NCI-H1436 treated with DMSO at 0.1 percent for 48 hours (cell line): ENCODE results near the gene BCL3.

Source experiments
- DNase-seq: peaks from one replicate; lab custom pipeline; 2025; lab: John Stamatoyannopoulos, UW

Gene BCL3

DNA sequence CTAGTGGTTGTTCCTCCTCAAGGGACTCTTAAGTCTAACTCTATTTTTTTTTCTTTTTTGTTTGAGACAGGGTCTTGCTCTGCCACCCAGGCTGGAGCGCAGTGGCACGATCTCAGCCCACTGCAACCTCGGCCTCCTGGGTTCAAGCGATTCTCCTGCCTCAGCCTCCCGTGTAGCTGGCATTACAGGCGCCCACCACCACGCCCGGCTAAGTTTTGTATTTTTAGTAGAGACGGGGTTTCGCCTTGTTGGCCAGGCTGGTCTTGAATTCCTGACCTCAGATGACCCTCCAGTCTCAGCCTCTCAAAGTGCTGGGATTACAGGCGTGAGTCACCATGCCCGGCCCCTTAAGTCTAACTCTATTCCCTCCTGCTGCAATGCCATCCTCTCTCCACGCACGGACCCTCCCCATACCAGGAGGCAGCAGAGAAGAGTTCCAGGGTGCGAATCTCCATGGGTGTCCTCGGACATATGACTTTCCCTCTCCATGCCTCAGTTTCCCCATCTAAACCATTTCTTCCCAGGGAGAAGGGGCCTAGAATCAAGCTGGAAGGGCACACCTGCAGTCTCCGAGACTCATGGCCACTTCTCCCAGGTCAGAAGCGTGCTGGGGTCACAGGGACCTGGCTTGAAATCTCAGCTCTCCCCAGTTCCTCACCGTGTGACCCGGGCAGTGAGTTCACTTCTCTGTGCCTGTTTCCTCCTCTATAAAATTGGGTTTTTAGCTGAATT, 6.0 kb upstream of the BCL3 start:
- no peak for DNase-seq

DNA sequence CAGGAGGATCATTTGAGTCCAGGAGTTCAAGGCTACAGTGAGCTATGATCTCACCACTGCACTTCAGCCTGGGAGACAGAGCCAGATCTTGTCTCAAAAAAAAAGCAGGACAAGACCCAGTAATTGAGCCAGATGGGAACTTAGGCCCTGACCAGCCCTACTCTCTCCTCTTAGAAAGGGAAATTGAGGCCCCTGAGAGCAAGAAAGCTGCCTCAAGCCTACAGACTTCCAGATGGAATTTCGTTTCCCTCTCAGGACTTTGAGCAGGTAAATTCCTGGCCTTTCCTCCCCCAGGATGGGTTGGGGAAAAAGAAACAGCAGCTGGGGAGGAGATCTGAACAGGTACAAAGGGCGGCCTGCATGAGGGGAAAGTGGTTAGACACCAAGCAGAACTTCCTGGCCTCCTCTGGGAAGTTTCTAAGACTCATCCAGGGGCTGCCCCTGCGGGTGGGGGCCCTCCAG, 3.6 kb upstream of the BCL3 start:
- DNase-seq, result no peak

DNA sequence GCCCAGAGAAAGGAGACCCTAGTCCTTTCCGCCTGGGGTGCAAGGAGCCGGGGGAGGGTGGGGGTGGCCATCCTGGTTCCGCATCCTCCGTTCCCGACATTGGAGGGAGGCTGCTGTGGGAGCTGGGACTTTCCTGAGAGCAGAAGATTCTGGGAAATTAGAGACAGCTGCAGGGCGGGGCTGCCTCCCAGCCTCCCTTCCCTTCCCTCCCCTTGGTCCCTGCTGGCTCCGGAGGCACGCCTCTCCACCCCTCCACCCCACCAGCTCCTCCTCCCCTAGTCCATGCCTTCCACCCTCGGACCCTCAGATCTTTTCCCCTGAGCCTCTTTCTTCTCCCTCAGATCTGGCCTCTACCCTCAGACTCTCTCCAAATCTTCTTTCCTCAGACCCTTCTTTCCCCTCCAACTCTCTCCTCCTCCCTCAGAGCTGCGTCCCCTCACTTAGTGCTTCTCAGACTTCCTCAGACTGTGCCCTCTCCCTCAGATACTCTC, 3.1 kb upstream of the BCL3 start:
- no peak for DNase-seq

DNA sequence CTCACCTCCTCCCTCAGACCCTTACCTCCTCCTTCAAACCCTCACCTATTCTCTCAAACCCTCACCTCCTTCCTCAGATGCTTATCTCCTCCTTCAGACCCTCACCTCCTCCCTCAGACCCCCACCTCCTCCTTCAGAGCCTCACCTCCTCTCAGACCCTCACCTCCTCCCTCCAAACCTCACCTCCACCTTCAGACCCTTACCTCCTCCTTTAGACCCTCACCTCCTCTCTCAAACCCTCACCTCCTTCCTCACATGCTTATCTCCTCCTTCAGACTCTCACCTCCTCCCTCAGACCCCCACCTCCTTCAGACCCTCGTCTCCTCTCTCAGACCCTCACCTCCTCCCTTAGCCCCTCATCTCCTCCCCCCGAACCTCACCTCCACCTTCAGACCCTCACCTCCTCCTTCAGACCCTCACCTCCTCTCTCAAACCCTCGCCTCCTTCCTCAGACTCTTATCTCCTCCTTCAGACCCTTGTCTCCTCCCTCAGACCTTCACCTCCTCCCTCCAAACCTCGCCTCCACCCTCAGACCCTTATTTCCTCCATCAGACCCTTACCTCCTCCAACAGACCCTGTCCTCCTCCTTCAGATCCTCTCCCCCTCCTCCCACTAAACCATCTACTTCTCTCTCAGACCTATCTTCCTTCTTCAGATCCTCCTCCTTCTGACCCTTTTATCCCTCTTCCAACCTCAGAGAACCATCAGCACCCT, 2.5 kb upstream of the BCL3 start:
- DNase-seq, result no peak

DNA sequence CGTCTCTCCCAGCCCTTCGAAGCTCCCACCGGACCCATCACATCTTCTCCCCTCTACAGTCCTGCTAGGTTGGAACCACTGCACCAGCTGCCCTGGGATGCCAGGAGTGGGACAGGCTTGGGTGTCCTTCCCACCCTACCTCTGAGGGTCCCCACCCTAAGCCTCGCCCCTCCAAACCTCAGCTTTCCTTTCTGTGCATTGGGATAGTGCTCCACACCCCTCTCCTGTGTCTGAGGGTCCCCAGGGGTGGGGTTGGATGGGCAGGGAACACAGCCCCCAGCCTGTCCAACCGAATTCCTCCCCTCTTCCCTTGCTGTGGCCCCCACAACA, 1.9 kb upstream of the BCL3 start:
- DNase-seq, result no peak

DNA sequence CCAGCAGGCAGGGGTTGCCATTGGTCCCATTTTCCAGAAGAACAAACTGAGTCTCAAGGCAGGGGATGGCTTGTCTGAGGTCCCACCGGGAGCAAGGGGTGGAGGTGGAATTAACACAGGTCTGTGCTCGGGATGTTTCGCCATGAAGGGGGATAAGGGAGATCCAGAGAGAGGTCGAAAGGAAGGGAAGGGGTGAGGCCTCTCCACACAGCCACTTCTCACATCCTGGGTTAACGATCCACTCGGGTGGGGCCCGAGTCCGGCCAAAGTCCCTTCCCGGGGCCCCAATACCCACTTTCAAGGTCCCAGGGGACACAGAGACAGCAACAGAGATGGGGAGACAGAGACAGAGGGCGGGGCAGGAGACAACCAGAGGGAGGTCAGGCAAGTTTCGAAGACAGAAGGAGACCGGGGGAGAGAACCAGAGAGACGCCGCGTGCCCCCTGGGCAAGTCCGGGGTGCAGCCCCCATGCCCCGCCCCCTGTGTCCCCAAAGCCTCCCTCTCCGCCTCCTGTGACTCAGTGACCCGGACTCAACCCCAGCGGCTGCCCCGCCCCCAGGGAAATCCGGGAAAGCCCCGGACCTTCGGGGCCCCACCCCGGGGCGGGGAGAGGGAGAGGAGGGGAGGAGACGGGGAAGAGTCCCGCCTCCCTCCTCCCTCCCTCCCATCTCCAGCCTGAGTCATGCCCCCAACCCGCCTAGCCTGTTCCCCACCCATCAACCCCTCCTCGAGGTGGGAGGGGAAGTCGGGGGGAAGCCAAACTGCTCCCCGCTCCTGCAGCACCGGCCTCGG, 1.4 kb upstream of the BCL3 start:
- DNase-seq, result no peak

DNA sequence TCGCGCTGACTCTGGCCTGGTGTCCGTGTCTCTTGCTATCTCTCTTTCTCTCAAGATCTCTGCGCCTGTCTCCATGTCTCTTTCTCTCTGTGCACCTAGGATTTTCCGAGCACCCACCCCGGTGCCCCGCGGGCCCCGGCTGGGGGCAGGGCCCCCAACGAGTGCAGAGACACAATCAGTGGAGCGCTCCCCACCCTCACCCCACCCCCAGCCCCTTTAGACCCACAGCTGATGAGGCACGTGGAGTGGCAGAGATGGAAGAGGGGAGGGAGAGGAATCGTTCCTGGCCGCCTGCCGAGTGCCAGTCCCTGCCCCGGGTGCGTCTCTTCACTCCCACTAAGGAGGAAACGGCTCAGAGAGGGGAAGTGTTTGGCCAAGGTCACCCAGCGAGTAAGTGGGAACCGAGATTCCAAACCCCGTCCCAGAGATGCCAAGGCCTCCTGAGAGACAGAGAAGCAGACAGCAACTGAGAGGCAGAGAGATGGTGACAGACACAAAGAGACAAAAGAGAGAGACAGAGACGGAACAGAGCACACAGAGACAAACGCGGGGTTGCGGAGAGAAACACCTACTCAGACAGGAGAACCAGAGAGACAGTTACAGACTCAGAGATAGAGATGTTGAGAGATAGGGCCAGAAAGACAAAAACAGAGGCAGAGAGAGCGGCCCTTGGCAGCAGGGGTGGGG, 626 bp upstream of the BCL3 start:
- no peak for DNase-seq

DNA sequence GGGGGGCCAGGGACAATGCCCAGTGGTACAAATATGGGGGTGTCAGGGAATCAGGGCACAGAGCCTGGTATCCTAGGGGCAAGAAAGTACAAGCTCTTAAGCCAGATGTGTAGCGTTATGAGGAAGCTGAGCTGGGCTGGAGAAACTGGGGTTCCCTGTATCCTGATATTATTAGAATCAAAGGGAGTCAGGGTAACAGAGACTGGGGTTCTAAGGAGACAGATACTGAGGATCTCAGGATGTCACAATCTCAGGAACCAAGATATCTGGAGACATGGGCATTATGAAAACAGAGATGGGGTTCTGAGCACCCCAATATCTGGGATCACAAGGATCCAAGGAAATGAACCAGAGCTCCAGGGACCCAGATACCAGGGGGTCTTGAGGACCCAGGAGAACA, 784 bp downstream of the BCL3 start:
- DNase-seq, result no peak

DNA sequence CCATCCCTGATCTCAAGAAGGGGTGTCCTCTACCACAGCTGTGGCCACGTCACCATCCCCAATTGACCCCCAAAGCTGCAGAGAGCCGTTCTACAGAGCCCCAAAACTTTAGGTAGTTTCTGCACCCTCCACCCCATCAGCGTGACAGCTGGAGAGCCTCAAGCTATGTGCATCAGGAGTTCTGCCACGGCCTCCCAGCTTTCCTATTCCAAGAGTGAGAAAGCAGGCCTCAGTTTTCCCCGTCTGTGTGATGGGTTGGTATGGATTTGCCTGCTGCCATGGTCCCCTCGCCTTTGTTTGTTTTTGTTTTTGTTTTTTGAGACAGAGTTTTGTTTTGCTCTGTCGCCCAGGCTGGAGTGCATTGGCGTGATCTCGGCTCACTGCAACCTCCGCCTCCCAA, 1.5 kb downstream of the BCL3 start:
- no peak for DNase-seq

DNA sequence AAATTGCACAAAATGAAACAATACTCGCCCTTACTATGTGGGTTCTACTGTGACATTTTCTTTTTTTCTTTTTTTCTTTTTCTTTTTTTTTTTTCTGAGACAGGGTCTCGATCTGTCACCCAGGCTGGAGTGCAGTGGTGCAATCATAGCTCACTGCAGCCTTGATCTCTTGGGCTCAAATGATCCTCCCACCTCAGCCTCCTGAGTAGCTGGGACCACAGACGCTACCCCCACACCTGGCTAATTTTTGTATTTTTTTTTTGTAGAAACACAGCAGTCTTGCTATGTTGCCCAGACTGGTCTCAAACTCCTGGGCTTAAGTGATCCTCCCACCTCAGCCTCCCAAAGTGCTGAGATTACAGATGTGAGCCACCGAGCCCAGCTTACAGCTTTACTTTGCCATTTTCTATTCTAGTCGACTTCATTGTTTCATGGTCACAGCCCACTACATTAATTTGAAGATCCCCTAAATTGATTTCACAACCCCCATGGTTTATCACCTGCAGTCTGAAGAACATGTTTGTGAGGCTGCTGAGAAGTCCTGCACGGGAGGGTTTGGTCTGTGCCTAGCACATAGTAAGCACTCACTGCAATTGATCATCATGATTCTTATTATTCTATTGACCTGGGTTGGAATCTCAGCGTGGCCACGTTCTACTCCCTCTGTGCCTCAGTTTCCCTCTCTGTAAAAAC, 3.8 kb downstream of the BCL3 start:
- no peak for DNase-seq

DNA sequence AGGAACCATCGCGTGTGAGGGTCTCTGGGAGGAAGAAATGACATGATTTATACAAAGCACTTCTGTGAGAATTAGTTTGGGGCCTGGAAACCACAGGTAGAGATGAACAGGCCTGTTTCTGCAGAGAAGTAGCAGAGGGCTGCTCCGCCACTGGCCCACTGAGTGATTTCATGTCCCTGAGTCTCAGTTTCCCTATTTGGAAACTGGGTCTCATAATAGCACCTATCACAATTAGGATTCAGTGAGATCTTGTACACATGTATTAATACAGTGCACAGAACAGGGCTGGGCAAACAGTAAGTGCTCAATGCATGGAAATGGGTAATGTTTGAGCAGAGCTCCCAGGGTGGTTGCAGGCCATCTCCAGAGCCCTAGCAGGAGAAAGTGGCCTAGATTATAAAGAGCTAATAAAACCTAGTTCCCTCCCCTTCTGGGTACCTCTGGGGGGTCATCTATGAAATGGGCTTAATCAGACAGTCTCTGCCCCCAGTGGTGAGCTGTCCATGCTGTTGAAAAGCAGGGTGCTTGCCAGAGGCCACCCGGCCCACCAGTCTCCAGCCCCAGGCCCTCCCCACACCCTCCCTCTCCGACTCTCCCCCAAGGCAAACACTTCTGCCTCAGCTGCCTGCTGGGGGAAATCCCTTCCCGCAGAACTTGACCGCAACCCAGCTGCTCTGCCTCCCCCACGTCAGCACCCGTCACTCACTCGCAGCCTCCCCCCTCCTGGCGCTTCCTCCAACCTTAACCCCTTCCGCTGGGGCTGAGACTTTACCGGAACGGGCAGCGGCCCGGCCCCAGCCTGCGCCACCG, 4.5 kb downstream of the BCL3 start:
- no peak for DNase-seq

DNA sequence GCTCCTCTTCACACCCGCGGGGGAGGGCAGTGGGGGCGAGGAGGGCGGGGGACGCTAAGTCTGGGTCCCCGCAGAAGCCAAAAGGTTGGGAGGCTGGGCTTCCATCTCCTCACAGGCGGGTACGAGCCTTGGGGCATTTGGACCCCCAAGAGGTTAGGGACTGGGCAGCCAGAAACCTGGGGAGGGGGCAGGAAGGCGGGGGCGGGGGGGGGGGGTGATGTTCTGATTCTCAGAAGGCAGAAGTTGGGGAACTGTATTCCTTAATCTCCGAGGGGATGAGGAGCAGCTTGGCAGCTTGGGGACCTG, 5.1 kb downstream of the BCL3 start:
- DNase-seq, result no peak

DNA sequence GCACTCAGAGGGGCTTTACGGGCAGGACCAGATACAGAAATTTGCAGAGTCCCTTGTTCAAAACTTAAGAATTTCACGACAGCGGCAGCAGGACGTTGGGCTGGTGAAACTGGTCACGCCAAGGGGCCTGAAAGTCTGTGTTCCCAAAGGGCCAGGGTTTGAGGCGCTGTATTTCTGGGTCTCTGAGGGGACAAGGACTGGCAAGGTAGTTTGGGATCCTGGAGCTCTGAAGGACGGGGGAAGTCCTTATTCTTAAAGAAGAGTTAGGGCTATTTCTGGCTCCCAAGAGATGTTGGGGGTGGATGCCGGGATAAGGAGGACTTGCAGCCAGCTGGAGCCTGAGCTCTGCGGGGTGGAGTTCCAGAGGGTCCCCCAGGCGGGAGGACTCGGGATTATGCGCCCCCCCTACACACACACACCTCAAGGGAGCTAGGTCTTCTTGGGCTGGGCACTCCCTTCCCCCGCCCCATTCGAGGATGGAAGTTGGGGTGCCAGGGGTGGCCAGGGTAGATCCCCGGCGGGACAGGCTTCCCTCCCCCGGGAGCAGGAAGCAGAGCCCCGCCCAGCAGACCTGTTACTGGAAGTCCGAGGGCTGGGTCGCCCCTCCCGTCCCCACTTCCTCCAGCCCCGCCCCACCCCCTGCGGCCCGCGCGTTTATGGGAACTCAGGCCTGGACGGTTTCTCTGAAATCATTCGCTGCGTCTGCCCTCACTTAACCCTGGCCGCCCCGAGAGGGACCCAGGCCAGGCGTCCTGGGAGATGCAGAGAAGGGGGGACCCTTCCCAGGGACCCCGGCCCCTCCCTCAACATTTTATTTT, 5.6 kb downstream of the BCL3 start:
- no peak for DNase-seq

DNA sequence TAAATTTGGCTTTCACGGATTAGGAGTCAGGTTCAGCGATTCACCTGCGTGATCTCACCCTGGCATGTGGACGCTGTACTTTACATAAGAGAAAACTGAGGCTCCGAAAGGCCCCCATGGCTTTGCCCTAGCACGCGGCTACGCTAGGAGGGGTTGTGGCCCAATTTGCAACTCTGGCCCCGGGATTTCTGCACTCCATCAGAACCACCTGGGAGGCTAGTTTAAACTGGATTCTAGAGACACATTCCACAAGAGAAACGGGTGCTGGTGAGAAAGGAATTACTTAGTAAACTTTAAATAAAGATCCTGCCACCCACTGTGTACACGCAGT, 6.2 kb downstream of the BCL3 start:
- DNase-seq, result no peak

DNA sequence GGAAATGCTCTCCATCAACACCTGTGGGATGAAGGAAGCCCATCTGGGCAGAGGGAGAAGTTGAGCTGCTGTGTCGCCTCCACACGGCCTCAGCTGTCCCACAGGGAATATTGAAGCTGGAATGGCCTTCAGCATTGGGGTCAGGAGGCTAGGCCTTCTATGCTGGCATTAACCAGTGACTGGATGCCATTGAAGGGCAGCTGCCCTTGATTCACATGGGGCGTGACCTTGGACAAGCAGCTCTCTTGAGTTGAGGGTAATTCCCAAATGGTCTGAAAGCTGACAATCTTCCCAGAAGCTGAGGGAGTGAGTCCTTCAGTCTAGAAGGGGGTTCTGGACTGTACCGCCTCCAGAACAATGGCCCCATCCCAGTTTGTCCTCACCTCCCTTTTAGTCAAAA, 6.7 kb downstream of the BCL3 start:
- no peak for DNase-seq

DNA sequence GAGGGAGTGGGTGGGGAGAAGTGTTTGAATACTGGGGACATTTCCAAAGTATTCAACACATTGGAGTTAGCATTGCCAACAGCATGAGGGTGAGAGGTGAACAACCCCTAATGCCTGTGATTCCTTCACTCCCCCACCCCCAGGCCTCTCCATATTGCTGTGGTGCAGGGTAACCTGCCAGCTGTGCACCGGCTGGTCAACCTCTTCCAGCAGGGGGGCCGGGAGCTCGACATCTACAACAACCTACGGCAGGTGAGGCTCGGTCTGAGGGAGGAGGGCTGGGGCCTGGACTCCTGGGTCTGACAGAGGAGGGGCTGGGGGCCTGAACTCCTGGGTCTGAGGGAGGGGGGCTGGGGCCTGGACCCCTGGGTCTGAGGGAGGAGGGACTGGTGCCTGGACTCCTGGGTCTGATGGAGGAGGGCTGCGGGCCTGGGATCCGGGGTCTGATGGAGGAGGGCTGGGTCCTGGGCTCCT, 7.6 kb downstream of the BCL3 start:
- no peak for DNase-seq

DNA sequence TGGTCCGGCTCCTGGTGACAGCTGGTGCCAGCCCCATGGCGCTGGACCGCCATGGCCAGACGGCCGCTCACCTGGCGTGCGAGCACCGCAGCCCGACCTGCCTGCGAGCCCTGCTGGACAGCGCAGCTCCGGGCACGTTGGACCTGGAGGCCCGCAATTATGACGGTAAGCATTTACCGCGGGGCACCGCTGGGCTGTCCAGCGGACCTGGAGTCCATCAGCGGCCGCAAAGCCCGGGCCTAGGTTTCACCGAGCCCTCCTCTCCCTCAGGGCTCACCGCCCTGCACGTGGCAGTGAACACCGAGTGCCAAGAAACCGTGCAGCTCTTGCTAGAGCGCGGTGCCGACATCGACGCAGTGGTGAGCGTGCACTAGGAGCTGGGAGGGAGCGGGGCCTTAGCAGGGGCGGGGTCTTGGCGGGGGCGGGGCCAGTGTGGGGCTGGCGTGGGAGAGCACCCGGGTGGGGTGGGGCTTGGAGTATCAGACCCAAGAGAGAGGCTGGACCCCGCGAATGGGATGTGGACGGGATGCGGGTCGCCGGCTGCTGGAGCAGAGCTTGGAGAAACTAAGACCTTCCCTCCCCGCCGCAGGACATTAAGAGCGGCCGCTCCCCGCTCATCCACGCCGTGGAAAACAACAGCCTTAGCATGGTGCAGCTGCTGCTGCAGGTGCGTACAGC, 8.7 kb downstream of the BCL3 start:
- DNase-seq, result no peak

DNA sequence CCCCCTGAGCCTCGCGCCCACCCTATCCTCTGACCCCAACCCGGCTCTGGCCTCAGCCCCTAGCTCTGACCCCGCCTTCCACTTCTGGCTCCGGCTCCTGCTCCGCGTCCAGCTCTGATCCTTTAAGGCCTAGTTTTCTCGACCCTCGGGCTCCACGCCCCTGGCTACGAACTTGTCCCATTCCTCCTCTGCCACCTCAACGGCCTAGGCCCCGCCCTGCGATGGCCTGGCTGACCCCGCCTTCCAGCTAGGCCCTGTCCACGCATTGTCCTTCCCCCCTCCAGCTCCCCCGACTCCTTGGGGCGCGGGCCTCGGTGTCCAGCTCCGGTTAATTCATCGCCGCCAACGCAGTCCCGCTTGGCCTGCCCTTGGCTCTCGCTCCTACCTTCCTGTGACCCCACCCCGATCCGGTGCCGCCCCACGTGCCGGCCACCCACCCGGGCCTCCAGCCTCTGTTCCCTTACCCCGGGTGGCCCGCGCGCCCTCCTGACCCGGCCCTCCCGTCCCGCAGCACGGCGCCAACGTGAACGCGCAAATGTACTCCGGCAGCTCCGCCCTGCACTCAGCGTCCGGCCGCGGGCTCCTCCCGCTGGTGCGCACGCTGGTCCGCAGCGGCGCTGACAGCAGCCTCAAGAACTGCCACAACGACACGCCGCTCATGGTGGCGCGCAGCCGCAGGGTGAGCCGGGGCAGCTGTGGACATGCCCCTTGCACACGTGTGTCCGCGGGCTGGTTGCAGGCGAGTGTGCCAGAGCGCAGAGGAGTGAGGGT, 9.4 kb downstream of the BCL3 start:
- DNase-seq, result no peak

DNA sequence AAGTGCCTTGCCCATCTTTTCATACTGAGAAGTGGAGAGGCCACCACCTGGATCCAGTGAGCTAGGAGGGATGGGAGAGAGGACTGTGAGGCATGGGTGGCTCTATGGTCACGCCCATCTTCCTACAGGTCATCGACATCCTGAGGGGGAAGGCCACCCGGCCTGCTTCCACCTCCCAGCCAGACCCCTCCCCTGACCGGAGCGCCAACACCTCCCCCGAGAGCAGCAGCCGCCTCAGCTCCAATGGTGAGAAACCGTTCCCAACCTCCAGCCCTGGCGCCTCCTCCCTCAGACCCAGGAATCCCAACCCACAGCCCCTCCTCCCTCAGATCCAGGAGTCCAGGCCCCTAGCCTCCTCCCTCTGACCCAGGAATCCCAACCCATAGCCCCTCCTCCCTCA, 10.1 kb downstream of the BCL3 start:
- no peak for DNase-seq
